MM.1S (cell line): ENCODE results near the gene RPL35.
"Not testable (repeated sequence)": the region's sequence is repeated elsewhere in the genome, so short reads cannot be mapped to it uniquely, and the experiment has no call there.

Experiments used
- DNase-seq: peaks from one replicate; pipeline ENCODE4 v3.0.0-alpha.2; 2015
- H2AFZ ChIP-seq: fragments of 300-600 bp; sonication (generic); 2 replicates; pipeline ENCODE4 v1.6.0; 2016; ENCODE audit warnings: antibody characterized with exemption, low read length
- H3F3A ChIP-seq: fragments of 300-600 bp; sonication (generic); 2 replicates; pipeline ENCODE4 v1.6.1; 2016; ENCODE audit warnings: mild to moderate bottlenecking, antibody characterized with exemption, low read length, moderate library complexity, mixed read lengths; ENCODE audit not compliant: insufficient read depth
- H3K27ac ChIP-seq: fragments of 300-600 bp; sonication (generic); 2 replicates; pipeline ENCODE4 v1.5.1; 2016; ENCODE audit warnings: mild to moderate bottlenecking, low read length
- H3K27me3 ChIP-seq: fragments of 300-600 bp; sonication (generic); replicated peaks from 2 replicates; pipeline ENCODE4 v1.6.0; 2016; ENCODE audit warnings: low read length; ENCODE audit not compliant: insufficient read depth
- H3K36me3 ChIP-seq: fragments of 300-600 bp; sonication (generic); replicated peaks from 2 replicates; pipeline ENCODE4 v1.6.1; 2016; ENCODE audit warnings: mild to moderate bottlenecking, low read length, mixed read lengths; ENCODE audit not compliant: insufficient read depth
- H3K4me1 ChIP-seq: fragments of 300-600 bp; sonication (generic); 2 replicates; pipeline ENCODE4 v1.6.1; 2016; ENCODE audit warnings: low read length, mixed read lengths
- H3K4me2 ChIP-seq: fragments of 300-600 bp; sonication (generic); 2 replicates; pipeline ENCODE4 v1.6.0; 2016; ENCODE audit warnings: low read depth, low read length
- H3K4me3 ChIP-seq: fragments of 300-600 bp; sonication (generic); 2 replicates; pipeline ENCODE4 v1.5.1; 2016; ENCODE audit warnings: low read length, mixed read lengths
- H3K79me2 ChIP-seq: fragments of 300-600 bp; sonication (generic); 2 replicates; pipeline ENCODE4 v1.6.1; 2016; ENCODE audit warnings: mixed run types, low read length, mixed read lengths
- H3K9ac ChIP-seq: fragments of 300-600 bp; sonication (generic); 2 replicates; pipeline ENCODE4 v1.6.1; 2016; ENCODE audit warnings: low read length, mixed read lengths
- H3K9me2 ChIP-seq: fragments of 300-600 bp; sonication (generic); replicated peaks from 2 replicates; pipeline ENCODE4 v1.6.1; 2016; ENCODE audit warnings: mild to moderate bottlenecking, low read length, mixed read lengths; ENCODE audit not compliant: insufficient read depth
- H3K9me3 ChIP-seq: fragments of 300-600 bp; sonication (generic); replicated peaks from 2 replicates; pipeline ENCODE4 v1.6.1; 2016; ENCODE audit warnings: mild to moderate bottlenecking, low read length, mixed read lengths; ENCODE audit not compliant: insufficient read depth
- H4K20me1 ChIP-seq: fragments of 300-600 bp; sonication (generic); 2 replicates; pipeline ENCODE4 v1.6.1; 2016; ENCODE audit warnings: mild to moderate bottlenecking, low read length, moderate library complexity, mixed read lengths; ENCODE audit not compliant: insufficient read depth
- EZH2 ChIP-seq: fragments of 300-600 bp; sonication (generic); optimal IDR thresholded peaks from 2 replicates; pipeline ENCODE3; 2017; ENCODE audit warnings: low read depth, mild to moderate bottlenecking, antibody characterized with exemption, low read length, mixed read lengths
- EZH2phosphoT487 ChIP-seq: fragments of 300-600 bp; sonication (generic); IDR thresholded peaks from 2 replicates; pipeline ENCODE4 v1.6.1; 2018; ENCODE audit warnings: antibody characterized with exemption, low read length
- TF ChIP-seq, protein P1 (sequence below): fragments of 300-600 bp; sonication (generic); IDR thresholded peaks from 2 replicates; pipeline ENCODE4 v1.5.1; 2016; ENCODE audit warnings: antibody characterized with exemption, low read length, mixed read lengths

Gene RPL35

DNA sequence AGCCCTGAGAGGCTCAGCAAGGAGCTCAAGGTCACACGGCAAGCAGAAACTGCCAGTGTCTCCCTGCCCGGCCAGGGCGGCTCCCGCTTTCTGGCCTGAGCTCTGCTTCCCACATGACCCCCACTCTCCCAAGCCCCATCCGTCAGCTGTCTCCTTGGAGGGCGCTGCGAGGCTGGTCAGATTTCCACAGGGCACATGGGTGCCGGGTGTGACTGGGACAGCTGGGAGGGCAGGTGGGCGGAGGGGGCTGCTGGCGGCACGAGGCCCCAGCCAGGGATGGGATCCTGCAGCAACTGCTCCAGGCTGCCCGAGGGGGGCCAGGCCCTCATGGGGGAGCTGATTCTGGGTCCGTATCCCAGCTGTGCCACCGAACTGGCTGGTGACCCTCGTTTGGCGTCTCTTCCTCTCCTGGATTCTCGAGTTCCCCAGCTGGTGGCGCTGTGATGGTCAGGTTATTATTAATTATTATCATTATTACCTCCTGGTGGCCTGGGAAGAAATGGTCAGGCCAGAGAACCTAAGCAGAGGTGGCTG lies 21.4 kb downstream of the RPL35 start:
- H3F3A ChIP-seq = no peaks in the 10 kb centered on the region
- no peaks in the 10 kb centered on the region for H3K9me2 ChIP-seq
- no peak overlapping the region for H3K9ac ChIP-seq
- no peak for DNase-seq
- no peak overlapping the region for H3K27ac ChIP-seq
- no peaks in the 10 kb centered on the region for H3K79me2 ChIP-seq
- H3K4me1 ChIP-seq = no peaks in the 10 kb centered on the region
- H3K9me3 ChIP-seq = no peaks in the 10 kb centered on the region
- no peak overlapping the region for H2AFZ ChIP-seq
- TF ChIP-seq EZH2phosphoT487 = no peak
- TF ChIP-seq, protein P1, sequence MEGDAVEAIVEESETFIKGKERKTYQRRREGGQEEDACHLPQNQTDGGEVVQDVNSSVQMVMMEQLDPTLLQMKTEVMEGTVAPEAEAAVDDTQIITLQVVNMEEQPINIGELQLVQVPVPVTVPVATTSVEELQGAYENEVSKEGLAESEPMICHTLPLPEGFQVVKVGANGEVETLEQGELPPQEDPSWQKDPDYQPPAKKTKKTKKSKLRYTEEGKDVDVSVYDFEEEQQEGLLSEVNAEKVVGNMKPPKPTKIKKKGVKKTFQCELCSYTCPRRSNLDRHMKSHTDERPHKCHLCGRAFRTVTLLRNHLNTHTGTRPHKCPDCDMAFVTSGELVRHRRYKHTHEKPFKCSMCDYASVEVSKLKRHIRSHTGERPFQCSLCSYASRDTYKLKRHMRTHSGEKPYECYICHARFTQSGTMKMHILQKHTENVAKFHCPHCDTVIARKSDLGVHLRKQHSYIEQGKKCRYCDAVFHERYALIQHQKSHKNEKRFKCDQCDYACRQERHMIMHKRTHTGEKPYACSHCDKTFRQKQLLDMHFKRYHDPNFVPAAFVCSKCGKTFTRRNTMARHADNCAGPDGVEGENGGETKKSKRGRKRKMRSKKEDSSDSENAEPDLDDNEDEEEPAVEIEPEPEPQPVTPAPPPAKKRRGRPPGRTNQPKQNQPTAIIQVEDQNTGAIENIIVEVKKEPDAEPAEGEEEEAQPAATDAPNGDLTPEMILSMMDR = peak; percentile 48
- no peaks in the 10 kb centered on the region for H3K36me3 ChIP-seq
- no peak overlapping the region for H3K4me3 ChIP-seq
- H3K4me2 ChIP-seq = no peak overlapping the region
- H3K27me3 ChIP-seq = no peaks in the 10 kb centered on the region
- H4K20me1 ChIP-seq = no peaks in the 10 kb centered on the region

DNA sequence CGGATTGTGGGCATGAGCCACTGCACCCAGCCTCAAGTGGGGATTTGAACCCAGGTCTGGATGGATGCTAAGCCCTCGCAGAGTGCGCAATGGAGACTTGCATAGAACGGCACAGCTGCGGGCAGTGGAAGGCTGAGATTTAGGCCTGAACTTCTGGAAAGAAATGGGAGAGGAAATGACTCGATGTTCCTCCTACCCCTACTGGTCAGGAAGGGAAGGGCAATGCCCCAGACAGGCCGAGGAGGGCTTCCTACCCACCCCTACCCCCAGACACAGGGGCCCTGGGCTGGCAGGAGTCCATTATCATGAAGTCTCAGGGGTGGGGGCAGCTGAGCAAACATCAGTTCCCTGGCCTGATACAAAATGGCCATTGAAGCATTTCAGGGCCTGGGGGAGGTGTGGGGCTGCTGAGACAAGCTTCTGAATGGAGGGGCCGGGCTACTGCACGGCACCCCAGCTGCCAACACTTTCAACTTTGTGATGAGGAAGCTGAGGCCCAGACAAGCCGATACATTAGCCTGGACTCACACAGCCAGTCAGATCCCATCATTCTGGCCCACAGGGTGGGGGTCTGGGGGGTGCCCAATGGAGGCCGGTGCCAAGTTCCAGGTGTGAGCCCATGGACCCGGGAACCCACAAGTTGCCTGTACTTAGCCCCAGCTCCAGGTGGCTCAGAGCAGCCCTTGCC lies 22.0 kb downstream of the RPL35 start:
- Histone ChIP-seq H3K4me3 (no peak overlapping the region), H3K79me2 (no peaks in the 10 kb centered on the region), H2AFZ (no peak overlapping the region), H3K27ac (no peak overlapping the region), H3K4me1 (no peaks in the 10 kb centered on the region), H3K27me3 (no peaks in the 10 kb centered on the region), H3K9me2 (no peaks in the 10 kb centered on the region), H3F3A (no peaks in the 10 kb centered on the region), H3K9me3 (no peaks in the 10 kb centered on the region), H3K36me3 (no peaks in the 10 kb centered on the region), H3K9ac (no peak overlapping the region), H3K4me2 (no peak overlapping the region), H4K20me1 (no peaks in the 10 kb centered on the region)
- TF ChIP-seq EZH2phosphoT487 (no peak), EZH2 (no peak)
- TF ChIP-seq, protein P1 = peak; percentile 25; the same call in 1 of the 2 replicates
- DNase-seq = no peak

DNA sequence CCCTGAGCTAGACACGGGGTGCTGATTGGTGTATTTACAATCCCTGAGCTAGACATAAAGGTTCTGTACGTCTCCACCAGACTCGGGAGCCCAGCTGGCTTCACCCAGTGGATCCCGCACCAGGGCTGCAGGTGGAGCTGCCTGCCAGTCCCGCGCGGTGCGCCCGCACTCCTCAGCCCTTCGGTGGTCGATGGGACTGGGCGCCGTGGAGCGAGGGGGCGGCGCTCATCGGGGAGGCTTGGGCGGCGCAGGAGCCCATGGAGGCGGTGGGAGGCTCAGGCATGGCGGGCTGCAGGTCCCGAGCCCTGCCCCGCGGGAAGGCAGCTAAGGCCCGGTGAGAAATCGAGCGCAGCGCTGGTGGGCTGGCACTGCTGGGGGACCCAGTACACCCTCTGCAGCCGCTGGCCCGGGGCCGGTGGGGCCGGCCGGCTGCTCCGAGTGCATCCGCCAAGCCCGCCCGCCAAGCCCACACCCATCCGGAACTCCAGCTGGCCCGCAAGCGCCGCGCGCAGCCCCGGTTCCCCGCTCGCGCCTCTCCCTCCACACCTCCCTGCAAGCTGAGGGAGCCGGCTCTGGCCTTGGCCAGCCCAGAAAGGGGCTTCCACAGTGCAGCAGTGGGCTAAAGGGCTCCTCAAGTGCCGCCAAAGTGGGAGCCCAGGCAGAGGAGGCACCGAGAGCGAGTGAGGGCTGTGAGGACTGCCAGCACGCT lies 23.0 kb downstream of the RPL35 start:
- not testable (repeated sequence) for H3K4me3 ChIP-seq, H3K9me2 ChIP-seq, H3K4me1 ChIP-seq

DNA sequence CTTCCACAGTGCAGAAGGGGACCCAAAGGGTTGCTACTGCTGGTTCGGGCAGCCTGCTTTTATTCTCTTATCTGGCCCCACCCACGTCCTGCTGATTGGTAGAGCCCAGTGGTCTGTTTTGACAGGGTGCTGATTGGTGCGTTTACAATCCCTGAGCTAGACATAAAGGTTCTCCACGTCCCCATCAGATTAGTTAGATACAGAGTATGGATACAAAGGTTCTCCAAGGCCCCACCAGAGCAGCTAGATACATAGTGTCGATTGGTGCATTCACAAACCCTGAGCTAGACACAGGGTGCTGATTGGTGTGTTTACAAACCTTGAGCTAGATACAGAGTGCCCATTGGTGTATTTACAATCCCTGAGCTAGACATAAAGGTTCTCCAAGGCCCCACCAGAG lies 23.6 kb downstream of the RPL35 start:
- H3K27ac ChIP-seq, H3K79me2 ChIP-seq, H3F3A ChIP-seq, H3K27me3 ChIP-seq, H2AFZ ChIP-seq, DNase-seq, H3K4me2 ChIP-seq, H3K36me3 ChIP-seq, H3K9ac ChIP-seq, H4K20me1 ChIP-seq, H3K9me3 ChIP-seq, H3K4me1 ChIP-seq, H3K9me2 ChIP-seq, H3K4me3 ChIP-seq: not testable (repeated sequence)

More for the DNA sequence above, 23.0 kb downstream of the RPL35 start:
- H3K79me2 ChIP-seq, H3K9ac ChIP-seq, H3F3A ChIP-seq, H3K4me2 ChIP-seq, DNase-seq, H3K9me3 ChIP-seq, H2AFZ ChIP-seq, H3K27me3 ChIP-seq, H3K27ac ChIP-seq, H4K20me1 ChIP-seq, H3K36me3 ChIP-seq: not testable (repeated sequence)
